ENCODE results near the gene FAM53A. TPM values are rescaled to one million over a fixed set of nuclear protein-coding genes. Genes with fewer than 3 reads are reported as not detected.

The FAM53A gene
- polyA plus RNA-seq, 3 donors = 1.2 to 2.1 (median 1.5) TPM

DNA sequence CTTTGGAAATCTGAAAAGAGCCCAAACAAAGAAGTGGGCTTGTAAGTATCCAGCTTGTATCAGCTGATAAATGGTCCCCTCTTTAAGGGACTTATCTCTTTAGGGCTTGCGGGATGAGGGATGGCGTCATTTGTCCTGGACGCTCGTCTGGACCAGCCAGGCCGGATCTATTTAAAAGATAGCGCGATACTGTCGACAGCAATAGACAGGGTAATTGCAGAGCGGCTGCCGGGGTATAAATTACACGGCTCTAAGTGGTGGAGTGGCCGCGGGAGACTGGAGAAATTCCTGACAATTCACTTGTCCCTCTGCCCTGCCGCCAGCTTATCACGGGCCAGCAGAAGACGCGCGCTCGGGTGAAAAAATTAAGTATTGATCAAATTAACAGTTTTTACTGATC is 90.7 kb downstream of the FAM53A start:
- 48 to 68% (median 56%) methylated on average over 19 of the region's 19 CpGs for WGBS, 3 donors
- H3K27ac ChIP-seq (ENCODE audit: low read depth, low read length) = no peak overlapping the region

DNA sequence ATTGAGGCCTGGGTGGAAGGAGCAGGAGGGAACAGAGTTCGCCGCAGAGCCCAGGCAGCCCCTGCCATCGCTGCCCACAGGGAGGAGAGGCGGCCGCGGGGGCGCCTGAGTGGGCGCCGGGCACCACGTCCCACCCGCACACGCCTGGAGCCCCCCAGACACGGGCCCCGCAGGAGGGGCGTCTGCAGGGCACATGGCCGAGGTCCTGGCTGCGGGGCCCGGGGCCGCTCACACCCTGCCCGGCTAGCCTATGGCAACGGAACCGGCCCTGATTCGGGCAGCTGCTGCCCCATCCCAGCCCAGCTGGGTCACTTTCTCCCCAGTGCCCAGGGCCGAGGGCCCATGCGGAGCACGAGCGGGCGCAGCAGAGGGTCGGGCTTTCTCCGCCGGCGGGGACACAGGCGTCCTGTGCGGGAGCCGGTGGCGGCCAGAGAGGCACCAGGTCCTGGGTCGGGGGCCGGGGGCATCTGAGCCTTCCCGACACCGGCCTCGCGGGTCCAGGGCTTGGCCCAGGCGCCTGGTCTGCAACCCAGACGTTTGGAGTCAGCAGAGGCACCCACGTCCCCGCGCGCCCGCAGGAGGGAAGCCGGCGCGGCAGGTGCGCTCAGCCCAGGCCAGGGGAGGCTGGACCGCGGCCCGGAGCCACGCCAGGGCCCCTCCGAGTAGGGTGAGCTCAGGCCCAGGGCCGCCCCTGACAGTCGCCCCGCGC is 91.2 kb downstream of the FAM53A start:
- H3K27ac ChIP-seq (ENCODE audit: low read depth, low read length) = no peak overlapping the region
- 85 to 89% (median 88%) methylated on average over 52 to 62 of the region's 62 CpGs for WGBS, 3 donors

DNA sequence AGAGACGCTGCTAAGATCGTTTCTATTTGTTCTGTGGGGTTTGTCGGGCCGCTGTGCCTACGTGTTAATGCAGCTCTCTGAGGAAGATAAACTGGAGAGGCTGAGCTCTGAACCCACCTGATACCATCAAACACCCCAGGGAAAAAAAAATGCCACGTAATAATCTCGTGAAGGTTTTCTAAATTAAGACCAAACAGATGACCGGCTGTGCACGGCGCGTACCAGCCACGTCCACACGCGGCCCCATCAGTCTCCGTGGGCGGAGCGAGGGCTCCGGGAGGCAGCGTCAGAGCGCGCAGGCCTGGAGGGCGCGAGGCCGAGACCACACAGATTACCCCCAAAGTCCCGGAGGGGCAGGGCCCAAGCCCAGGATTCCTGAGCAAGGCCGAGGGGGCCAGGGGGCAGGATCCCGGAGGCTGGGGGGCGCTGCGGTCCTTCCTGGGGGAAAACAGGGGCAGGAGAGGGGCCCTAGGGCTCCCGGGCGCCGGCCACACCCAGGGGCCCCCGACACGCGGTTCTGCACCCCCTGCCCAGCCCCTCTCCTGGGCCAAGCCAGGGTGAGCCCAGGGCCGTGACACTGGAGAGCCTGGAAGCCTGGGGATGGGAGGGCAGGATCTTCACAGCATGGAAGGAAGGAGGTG is 91.9 kb downstream of the FAM53A start:
- 85 to 93% (median 91%) methylated on average over 36 of the region's 36 CpGs for WGBS, 3 donors
- no peak overlapping the region for H3K27ac ChIP-seq (ENCODE audit: low read depth, low read length)

DNA sequence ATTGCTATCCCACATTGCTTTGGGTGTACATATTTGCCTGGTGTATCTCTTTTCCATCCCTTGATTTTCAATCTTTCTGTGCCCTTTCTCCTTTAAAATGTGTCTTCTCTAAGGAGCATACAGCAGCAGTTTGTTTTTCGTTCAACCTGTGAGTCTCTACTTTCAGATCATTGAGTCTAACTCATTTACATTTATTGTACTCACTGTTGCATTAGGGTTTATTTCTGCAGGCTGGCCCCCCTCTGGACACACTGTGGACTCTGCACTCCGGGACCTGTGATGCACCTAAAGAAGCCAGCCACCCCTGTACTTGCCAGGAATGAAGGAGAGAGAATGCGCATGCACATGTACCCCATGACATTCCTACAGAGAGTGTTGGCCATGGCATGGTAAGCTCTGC is 93.0 kb downstream of the FAM53A start:
- no peak overlapping the region for H3K27ac ChIP-seq (ENCODE audit: low read depth, low read length)
- 90 to 95% (median 94%) methylated on average over 3 of the region's 3 CpGs for WGBS, 3 donors

DNA sequence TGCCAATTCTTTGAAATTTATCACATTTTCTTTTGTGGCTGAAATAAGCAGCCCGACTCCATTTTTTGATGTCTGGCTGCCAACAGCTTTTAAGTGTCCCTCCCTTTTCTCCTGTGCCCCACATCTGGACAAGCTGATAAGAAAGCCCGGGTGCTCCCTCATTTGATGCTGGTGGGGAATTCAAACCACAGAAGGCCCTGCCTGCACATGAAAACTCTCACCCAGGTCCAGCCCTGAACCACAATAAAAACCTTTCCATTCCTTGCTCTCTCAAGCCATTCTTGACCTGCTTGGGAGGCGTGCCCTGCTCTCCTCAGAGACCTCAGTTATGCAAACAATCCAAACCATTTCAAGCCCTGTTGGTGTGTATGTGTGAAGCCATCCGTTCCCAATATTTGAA is 93.9 kb downstream of the FAM53A start:
- 49 to 77% (median 60%) methylated on average over 4 of the region's 4 CpGs for WGBS, 3 donors
- no peak overlapping the region for H3K27ac ChIP-seq (ENCODE audit: low read depth, low read length)

Other genes starting within 250 kb of the FAM53A start
- 10 to 100 TPM; 13.8 to 31.2 (median 24.1) TPM for gene SLBP, start 28.0 kb upstream of the FAM53A start, polyA plus RNA-seq
- gene TMEM129, start 37.0 kb upstream of the FAM53A start, polyA plus RNA-seq = 10 to 100 TPM; 23.7 to 31.8 (median 30.3) TPM
- 10 to 100 TPM in 1 of 3 donors, 1 to 10 TPM in 2; 1.9 to 16.8 (median 7.1) TPM for gene TACC3, start 37.2 kb upstream of the FAM53A start, polyA plus RNA-seq
- 10 to 100 TPM in 1 of 3 donors, 1 to 10 TPM in 2; 1.9 to 28.9 (median 2.8) TPM for gene FGFR3, start 109.0 kb upstream of the FAM53A start, polyA plus RNA-seq
- gene LETM1, start 171.8 kb upstream of the FAM53A start, polyA plus RNA-seq = 10 to 100 TPM; 14.2 to 45.8 (median 19.9) TPM
- gene NSD2, start 187.1 kb upstream of the FAM53A start, polyA plus RNA-seq = 10 to 100 TPM in 1 of 3 donors, 1 to 10 TPM in 2; 7.3 to 12.0 (median 9.8) TPM